SHP77 (cell line): ENCODE data around the gene CHCHD4.
"Not testable (repeated sequence)": the region's sequence is repeated elsewhere in the genome, so short reads cannot be mapped to it uniquely, and the experiment has no call there.

Experiments
- DNase-seq, 2 experiments: peaks; one replicate each; lab custom pipeline; 2025; lab: John Stamatoyannopoulos, UW

CHCHD4 gene

DNA sequence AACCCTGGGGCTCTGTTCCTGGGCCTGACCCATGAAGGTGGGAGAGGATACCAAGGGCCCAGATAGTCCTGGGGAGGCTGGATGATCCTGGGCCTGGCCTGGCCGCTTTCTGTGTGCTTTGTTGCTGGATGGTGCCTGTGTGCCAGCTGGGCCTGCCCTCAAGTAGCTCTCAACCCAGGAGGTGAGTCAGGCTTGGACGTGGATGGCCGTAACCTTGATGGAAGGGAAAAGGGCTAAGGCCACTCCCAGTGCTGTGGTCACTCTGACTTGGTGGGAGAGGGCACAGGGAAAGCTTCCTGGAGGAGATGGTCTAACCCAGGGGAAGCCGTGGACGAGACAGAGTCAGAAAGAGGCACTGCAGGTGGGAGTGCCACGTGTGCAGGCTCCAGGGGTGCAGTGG is 9.6 kb upstream of the CHCHD4 start:
- DNase-seq, result no peak

DNA sequence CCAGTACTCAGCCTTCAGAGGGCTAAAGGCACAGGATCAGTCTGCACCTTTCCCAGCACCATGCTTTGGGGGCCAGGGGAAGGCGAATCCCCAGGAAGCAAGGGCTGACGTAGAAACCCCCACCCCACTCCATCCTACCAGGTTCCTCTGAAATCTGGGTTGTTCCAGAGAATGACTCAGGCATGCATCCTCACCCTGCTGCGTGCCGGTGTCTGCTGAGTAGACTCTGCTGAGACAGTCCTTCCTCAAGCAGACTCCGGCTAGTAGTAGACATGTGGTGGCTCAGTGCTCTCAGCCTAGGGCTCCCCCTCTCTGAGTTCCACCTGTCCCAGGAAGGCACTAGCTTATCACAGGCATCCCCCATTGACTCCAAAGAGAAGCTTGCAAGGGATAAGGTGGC is 9.2 kb upstream of the CHCHD4 start:
- DNase-seq, result no peak

DNA sequence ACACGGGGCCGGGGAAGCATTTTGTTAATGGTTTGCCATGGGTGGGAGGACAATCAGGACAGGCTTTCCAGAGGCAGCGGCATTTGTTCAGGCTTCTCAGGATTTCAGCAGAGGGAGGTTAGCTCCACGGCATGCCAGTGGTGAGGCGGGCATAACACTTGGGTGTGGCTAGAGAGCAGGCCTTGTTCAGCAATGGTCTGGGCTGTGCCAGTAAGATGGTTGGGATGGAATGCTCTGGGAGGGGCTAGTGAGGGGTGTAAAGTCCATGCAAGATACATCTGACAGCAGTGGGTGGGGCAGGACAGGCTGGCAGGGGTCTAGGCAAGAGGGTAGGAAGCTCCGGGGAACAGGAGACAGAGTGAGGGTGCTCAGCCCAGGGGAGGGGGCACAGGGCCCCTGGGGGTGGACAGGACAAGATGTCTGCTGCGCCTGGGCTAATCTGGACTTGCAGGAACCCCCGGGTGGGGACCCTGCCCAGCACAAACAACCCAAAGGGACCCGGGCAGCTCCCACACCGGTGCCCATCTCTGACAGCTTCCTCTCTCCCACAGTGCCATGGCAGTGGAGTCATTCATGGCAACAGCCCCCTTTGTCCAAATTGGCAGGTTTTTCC is 8.6 kb upstream of the CHCHD4 start:
- no peak for DNase-seq

DNA sequence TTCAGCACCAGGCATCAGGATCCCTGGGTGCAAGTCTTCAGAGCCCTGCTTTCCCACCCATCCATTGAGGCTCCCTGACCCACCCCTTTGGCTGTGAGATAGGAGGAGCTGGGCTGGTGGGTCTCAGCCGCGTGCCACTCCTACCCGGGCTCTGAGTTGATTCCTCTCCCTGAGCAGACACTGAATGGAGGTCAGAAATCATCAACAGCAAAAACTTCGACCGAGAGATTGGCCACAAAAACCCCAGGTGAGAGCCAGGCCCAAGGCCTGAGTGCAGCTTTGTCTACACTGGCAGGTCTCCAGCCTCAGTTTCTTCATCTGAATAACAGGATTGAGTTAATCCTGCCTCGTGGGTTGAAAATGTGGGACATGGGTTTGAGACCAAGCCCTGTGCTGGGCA is 8.0 kb upstream of the CHCHD4 start:
- DNase-seq, result no peak

DNA sequence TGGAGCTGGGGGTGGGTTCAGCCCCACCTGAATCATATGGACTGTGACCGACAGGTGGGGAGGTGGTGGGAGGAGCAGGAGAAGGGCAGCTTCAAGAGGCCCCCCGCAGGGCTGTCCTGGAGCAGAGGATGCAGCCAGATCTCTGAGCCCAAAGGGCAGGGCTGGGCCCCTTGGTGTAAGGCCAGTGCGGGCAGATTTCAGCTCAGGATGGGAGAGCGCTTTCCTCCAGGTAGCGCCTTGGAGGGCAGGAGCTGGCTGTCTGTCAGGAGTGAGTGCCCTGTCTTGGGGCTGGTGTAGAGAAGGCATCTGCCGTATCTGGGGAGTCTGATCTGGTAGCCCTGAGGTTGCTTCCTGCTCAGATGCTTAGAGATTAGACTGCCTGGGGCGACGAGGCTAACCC is 7.5 kb upstream of the CHCHD4 start:
- no peak for DNase-seq

DNA sequence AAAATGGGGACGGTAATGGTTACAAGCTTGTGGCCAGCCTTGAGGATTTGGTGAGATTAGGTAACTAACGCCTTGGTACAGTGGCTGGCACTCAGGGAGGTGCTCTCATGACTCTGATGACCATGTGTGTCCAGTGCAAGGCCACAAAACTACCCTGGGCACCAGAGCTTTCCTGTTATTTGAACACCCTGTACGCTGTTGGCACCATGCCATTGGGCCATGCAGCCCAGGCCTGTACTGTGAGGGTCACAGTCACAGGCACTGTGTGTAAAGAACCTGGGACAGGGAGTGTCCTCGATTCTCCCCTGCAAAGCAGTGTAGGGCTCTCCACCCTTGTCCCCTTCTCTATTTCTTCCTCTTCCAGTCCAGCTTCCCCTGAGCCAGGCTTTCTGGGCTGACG is 6.5 kb upstream of the CHCHD4 start:
- no peak for DNase-seq

DNA sequence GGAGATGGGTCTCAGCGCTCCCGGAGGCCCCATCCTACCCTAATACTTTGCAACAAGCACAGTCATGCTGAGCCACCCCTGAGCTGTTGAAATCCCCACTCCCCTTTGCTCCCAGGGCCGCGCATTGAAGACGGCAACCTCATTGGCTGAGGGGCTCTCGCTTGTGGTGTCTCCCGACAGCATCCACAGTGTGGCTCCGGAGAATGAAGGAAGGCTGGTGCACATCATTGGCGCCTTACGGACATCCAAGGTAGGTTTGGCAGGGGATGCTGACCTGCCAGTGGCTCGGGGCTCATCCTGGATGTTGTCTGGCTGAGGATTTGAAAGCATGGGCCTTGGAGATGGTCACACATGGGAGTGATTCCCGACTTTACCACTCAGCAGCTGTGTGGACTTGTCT is 6.0 kb upstream of the CHCHD4 start:
- no peak for DNase-seq

DNA sequence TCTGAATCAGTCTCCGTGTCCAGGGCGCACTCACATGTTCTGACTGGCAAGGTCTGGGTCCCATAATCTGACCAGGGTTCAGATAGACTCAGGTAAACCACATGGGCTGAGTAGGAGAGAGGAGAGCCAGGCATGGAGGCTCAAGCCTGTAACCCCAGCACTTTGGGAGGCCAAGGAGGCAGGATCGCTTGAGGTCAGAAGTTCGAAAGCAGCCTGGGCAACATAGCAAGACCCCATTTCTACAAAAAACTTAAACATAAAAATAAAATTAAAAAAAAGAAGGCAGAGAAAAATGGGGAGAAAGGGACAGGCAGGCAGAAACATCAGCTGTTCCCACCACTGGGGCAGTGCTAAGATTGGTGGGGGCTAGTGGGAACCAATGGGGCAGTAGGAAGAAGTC is 5.6 kb upstream of the CHCHD4 start:
- no peak for DNase-seq

DNA sequence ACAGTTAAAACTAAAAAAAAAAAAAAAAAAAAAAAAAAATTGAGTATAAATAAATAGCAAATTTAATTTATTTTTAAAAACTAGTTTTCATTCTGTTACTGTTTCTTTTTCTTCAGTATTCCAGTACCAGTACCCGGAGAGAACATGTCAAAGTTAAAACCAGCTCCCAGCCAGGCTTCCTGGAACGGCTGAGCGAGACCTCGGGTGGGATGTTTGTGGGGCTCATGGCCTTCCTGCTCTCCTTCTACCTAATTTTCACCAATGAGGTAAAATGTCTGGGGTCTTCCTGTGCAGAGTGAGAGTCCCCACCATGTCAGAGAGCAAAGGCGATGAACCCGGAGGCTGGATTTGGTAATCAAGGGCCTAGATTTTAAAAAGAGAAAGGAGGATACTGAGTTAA is 4.6 kb upstream of the CHCHD4 start:
- DNase-seq, result no peak

DNA sequence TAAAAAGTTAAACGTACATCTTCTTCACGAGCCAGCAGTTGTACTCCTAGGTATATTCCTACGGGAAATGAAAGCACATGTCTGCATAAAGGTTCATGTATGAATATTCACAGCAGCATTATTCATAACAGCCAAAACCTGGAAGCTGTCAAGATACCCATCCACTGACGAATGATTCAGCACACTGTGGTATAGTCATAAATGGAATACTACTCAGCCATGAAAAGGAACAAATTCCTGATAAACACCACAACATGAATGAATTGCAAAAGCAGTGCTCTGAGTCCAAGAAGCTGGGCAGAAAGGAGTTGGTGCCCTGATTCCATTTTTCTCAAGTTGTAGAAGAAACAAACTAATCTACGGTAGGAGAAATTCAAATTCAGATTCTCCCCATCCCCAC is 4.1 kb upstream of the CHCHD4 start:
- DNase-seq, result no peak

DNA sequence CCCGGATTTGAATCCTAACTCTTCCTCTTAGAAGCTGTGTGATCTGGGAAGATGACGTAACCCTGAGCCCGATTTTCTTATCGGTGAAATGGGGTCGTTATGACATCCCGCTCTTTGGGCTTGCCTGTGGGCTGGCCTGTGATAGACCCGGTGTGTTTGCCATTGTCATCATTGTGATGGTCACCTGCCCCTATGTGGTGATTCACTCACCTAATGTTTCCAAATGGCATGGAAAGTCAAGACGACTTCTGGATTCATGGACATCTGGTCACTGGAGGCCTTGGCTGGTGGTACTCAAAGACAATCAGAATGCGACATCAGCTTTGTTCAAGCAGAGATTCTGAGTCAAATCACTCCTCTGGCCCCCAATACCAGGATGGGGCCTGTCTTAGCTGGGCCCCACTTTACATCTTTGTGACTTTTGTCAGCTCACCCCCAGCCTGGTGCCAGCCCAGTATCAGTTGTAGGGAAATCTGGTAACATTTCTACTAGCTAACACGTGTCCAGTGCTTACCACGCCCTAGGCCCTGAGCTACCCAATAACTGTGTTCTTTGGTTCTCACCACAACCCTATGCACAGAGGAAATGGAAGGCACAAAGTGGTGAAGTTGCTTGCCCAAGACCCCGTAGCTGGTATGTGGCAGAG is 3.0 kb upstream of the CHCHD4 start:
- DNase-seq, result no peak

DNA sequence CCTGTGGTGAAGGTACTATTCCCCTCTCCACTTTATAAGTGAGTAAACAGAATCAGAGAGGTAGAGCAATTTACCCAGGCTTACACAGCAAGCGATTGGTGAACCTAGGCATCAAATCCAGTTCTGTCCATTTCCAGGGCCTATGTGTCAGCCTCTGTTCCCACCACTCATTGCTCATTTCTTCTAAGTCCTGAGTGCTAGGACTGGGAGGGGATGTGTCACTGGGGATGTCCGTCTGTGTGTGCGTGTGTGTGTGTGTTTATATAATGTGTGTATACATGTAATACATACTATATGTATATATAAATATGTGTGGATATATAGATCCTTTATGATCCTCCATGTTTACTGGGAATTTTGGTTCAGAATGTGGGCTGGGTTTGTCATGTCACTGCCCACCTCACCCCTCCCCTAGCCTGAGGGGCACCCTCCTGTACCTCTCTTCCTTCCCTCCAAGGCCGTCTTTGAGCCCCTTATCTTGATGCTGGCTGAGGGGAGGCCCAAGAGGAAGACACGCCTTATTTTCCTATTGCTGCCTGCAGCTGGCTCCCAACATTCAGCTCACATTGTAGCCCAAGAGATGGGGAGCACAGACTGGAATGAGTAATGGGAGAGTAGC is 2.3 kb upstream of the CHCHD4 start:
- no peak for DNase-seq

DNA sequence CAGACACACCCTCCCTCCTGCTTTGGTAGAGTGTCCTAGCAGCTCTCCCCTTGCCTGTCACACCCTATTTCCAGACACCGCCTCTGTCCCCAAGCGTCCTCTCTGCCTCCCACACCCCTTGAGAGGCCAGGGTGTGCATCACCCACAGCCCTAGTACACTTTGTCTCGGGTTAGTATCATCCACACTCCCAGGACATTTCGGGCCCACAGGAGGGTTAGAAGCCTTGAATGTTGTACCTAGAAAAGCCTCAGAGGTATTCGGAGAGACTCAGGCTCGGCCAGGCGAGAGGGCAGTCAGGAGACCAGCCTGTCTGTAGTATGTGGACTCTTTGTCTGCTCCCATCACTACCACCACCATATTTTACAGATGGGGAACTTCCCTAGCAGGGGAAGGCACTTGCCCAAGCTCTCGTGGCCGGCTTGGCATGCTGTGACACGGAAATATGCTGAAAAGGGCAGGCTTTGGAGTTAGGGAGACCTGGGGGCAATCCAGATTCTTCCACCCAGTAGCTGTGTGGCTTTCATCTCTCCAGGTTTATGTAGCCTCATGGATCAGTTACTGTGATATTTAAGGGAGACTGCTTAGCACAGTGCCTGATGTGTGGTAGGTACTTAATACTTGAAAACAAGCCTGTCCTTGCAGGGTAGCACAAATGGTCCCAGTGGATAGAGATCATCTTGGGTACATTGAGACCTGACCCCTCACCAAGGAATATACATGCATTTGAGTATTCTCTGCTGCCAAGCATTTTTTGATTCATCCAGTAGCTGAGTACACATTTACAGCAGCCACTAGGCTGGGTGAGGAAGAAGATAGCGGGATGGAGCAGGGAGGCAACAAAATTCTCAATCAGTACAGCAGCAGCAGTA is 1.6 kb upstream of the CHCHD4 start:
- DNase-seq, result no peak

DNA sequence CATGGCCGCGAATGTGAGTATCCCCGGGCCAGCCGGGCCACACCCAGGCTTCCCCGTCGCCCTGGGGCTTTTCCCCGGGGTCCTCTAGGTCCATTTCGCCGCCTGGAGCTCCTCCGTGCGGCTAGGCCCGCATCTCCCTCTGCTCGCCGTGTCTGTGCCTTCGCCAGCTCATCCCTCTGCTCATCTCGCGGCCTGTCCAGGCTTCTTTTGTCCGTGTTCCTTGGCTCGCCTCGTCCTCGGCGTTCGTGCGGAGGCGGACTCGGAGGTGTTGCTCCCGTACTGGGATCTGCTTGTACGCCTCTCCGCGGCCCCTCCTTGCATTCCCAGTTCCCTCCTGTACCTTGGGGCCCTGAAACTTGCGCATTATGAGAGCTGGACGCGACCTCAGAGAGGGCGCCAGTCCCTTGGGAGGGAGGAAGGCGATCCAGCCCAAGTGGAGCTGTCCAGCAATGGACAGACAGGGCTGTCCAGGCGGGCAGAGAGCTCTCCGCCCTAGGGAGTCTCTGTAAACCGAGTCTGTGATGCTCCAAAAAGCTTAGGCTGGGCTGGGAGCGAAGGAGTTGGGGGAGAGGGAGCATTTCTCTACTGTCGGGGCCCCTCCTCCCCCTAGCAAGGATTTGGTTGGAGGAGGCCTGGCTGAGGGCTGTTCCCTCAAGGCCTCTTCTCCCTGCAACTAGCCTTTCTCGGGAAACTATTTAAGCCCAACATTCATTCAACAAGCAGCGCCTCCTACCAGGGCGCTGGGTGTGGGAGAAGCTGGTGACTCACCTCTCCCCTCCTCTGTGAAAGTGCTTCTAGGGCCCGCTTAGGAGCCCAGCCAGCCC is 735 bp upstream of the CHCHD4 start:
- DNase-seq, result peak in 1 of 2 experiments; percentile 49

DNA sequence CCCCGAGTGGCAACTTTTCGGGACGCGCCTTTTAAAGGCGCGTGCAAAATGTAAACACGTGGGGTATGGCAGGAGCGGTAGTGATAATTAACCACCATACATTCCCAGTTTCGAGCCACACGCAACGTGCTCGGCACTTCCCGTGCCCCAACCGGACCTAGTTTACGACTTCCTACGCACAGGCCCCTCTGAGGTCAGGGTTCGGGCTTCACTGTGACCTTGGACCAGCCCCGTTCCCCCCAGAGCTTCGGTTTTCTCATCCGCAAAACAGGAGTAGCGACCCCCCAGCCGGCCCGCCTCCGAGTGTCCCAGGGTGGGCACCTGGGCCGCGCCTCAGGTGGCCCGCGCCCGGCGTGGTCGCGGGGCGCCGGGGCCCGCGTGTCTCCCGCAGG is 451 bp downstream of the CHCHD4 start:
- peak; percentile 21 to 51 for DNase-seq

DNA sequence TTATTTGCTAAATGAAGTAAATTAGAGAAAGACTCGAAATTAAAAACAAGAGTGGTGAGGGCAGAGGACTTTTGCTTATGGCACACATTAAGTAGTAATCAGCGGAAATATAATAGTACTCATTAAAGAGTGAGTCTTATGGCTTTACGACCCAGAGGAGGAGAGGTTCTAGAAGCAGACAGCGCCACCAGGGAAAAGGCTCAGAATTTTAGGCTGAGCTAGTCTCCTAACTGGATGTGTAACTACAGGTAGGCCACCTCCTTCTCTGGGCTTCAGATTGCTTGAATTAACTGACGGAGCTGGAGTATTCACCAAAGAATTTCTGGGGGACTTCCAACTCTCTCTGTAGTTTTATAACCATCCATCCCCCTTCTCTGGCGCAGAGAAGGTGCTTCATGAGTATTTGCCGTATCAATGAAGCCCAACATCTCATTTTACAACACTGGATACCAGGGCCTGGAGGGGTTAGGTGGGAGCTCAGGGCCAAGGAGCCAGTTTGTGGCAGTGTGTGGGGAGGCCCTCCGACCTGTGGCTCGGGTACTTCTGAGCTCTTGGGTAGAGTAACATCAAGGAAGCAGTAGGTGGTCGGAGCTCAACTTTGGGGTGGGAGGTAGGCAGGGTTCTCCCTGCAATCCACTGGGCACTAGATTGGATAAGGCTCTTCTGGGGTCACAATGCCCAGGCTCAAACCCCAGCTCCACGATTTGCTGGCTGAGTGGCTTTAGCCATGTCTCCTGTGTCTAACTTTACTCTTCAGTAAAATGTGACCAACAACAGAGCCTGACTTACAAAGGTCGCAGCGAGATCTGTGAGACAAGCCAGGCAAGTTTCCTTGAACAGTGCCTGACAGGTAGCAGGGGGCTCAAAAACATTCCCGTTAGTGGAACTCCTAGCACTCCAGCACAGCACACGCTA is 1.1 kb downstream of the CHCHD4 start:
- DNase-seq, result no peak

DNA sequence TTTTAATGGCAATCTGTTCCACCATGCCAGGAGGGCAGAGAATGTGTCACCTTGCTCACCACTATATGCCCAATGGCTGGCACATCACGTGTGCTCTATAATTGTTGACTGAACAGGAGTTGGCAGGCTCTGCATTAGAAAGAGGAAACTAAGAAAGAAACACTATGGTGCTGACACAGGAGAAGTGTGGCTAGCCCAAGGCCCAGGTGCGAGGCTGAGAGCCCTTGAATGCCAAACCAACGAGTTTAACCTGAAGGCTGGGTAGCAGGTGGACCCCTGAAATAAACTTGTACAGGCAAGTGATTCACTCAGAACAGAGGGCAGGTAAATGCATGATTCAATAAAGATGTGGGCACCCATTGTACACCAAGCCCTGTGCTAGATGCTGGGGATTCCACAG is 2.4 kb downstream of the CHCHD4 start:
- no peak for DNase-seq

DNA sequence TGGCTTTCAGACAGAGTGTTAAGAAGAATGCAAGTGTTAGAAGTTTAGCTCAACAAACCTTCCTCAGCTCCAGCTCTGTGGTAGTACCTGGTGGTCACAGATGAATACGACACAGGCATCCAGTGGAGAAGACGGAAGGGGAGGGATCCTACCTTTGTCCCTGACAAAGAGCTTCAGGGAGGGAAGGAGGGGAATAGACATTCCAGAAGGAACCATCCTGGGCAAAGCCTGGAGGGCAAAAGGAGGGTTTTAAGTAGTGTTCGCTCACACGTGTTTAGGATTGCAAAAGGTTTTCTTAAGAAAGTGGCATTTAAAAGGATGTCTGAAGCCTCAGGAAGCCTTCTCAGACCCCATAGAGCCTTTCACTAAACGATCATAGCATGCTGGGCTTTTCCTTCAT is 2.8 kb downstream of the CHCHD4 start:
- DNase-seq, result no peak

DNA sequence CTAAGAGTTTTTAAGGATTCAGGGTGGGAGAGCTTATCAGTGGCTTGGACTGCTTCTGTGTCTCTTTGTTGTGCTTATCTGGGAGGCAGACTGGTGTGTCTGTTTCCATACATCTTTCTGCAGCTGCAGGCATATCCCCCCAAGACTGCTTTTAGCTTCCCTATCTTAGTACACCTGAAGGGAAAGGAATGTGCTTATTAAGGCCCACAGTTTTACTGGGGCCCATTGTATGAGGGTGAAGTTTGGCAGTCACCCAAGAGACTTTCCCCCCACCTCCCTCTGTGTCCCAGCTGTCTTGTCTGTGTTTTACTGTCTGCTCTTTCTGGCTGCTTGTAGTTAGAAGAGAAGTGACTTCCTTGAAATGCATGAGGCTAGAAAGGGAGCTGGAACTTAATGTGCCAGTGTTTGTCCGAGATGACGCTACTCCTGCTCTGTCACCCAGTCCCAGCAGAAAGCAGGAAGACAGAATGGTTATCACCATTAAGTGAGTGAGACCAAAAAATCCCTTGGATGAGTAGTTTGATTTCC is 3.7 kb downstream of the CHCHD4 start:
- DNase-seq, result not testable (repeated sequence)

DNA sequence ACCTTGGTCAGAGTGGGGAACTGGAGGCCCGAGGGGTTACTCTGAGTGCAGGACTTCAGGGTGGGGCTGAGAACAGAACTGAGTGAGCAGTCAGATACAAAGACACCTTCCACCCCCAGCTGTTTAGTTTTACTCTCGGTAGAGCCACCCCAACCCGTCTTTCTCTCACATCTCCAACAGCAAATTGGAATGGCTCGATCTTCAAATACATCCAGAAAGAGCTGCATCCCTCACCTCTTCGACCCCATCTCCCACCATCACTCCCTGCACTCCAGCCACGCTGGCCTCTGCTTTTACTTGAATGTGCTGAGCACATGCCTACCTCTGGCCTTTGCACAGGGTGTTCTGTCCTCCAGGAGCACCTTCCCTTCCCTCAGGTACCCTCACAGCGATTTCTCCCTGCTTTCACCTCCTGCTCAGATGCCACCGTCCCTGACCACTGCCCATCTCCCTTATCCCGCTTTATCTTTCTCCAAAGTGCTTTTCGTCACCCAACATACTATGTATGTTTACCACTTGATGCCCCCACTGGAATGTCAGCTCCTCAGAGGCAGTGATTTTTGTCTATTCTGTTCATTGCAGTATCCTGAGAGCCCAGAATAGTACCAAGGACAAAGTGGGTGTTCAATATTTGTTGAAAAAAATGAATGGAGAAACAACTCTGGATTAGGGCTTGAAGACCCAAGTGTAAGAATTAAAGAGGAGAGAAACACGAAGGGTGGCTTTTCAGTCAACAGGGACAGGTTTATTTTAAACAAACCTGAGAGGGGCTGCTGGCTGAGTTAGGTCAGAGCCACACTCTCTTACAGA is 4.4 kb downstream of the CHCHD4 start:
- DNase-seq, result no peak
